Measurements from ENCODE around the gene MVB12B. TPM values are rescaled to one million over a fixed set of nuclear protein-coding genes. Genes with fewer than 3 reads are reported as not detected.
A peak's percentile ranks its signal among the peaks of the same experiment; 100 is the strongest.

MVB12B gene
- total and polyA plus RNA-seq, 2 of the 8 experiments (the other 6 are each of a cell fraction or from before 2014, with no cell fraction given), result 2.6 to 5.0 TPM

DNA sequence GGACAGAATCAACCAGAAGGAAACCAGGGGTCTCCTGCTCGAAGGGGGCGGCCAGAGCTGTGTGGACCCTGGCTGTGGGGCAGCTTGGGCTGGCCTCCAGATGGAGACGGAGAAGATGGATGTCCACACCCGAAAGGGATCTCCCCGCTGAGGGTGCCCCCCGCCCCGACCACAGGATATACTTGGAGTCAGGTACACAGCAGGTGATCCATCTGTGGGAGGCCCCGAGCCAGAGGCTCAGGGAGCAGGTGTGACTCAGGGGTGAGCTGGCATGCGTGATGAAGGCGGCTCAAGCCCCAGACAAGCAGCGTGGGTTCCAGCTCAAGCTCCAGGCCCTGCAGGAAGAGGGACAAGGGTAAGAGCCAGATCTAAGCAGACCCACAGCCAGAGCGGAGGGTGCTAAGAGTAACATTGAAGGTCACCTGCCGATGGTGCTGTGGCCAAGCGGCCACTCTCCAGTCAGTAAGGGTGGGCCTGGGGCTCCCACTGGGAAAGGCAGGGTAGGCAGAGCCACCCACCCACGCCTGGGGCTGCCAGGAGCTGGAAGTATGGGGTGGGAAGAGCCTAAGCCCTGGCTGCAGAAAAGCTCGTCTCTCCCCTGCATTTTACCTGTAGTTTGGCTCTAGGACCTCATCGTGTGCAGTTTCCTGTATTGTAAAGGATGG, 30.6 kb upstream of the MVB12B start:
- POLR2A ChIA-PET (ENCODE audit: partially characterized antibody), result no interaction called here
- no peaks in the 10 kb centered on the region for H3K4me1 ChIP-seq (replicated peaks in 1 of 4; ENCODE audit: control insufficient read depth in 3 of 4, insufficient read depth in 4 of 4, low read length in 3 of 4)

More for the DNA sequence above, 30.6 kb upstream of the MVB12B start:
- Histone ChIP-seq H4K8ac (ENCODE audit: extremely low read depth, insufficient read depth, low read length) (0 out of 2 replicates have a peak overlapping the region, but pooled peaks have one; percentile 35), H3K79me2 (ENCODE audit: control insufficient read depth in 1 of 2, insufficient read depth in 2 of 2, low read length in 2 of 2) (no peaks in the 10 kb centered on the region), H4K5ac (ENCODE audit: insufficient read length, low read depth, low read length) (no peak overlapping the region), H3K4me3 (ENCODE audit: extremely low read depth in 1 of 4, insufficient read depth in 2 of 4, low read depth in 3 of 4, low read length in 4 of 4) (no peak overlapping the region), H3K9ac (replicated peaks in 1 of 4; ENCODE audit: extremely low read depth in 1 of 4, low read depth in 3 of 4, low read length in 3 of 4) (no peak overlapping the region), H3K56ac (replicated peaks; ENCODE audit: insufficient read length, low read depth, low read length) (no peak overlapping the region), H2AK5ac (ENCODE audit: low read depth, low read length) (no peak overlapping the region), H3K9me3 (ENCODE audit: insufficient read depth in 2 of 2, low read depth in 1 of 2, low read length in 1 of 2) (no peaks in the 10 kb centered on the region), H2BK120ac (replicated peaks; ENCODE audit: low read depth, low read length) (no peak overlapping the region), H3K4ac (replicated peaks; ENCODE audit: insufficient read length, low read depth, low read length) (no peak overlapping the region), H3K36me3 (ENCODE audit: control insufficient read depth in 2 of 4, insufficient read depth in 4 of 4, low read length in 3 of 4) (no peaks in the 10 kb centered on the region), H3K27me3 (replicated peaks in 1 of 4; ENCODE audit: control insufficient read depth in 3 of 4, extremely low read depth in 1 of 4, insufficient read depth in 3 of 4, low read length in 3 of 4) (no peaks in the 10 kb centered on the region; a peak in 1 of 7 replicates), H2BK12ac (ENCODE audit: low read depth, low read length) (no peak overlapping the region), H3K4me2 (ENCODE audit: insufficient read depth in 1 of 2, low read depth in 2 of 2, low read length in 2 of 2) (no peak overlapping the region), H3K27ac (ENCODE audit: low read depth, low read length) (no peak overlapping the region), H4K20me1 (replicated peaks in 1 of 2; ENCODE audit: control insufficient read depth in 1 of 2, insufficient read depth in 2 of 2, low read length in 2 of 2) (no peaks in the 10 kb centered on the region), H3K23ac (ENCODE audit: insufficient read length) (no peak overlapping the region), H2BK20ac (ENCODE audit: low read length) (no peak overlapping the region), H2AFZ (ENCODE audit: low read length) (no peak overlapping the region), H2BK15ac (ENCODE audit: low read length) (no peak overlapping the region), H3K14ac (ENCODE audit: insufficient read length) (no peak overlapping the region), H3K18ac (ENCODE audit: extremely low read depth, low read length) (no peak overlapping the region), H2BK5ac (ENCODE audit: low read depth, low read length) (no peak overlapping the region), H3K79me1 (ENCODE audit: low read depth, low read length) (no peaks in the 10 kb centered on the region), H3K23me2 (ENCODE audit: low read depth, low read length) (no peaks in the 10 kb centered on the region), H4K91ac (replicated peaks; ENCODE audit: insufficient read length, low read length) (no peak overlapping the region)
- DNase-seq (ENCODE audit: low read depth in 1 of 2, low spot score in 2 of 2), result no peak
- no peak for FAIRE-seq
- no peak for TF ChIP-seq POLR2A (IDR thresholded peaks at IDR 0.05; ENCODE audit: control extremely low read depth in 1 of 2, low read depth in 2 of 2, low read length in 2 of 2)
- no peak for TF ChIP-seq SIRT6 (IDR thresholded peaks at IDR 0.05; ENCODE audit: low read length)
- TF ChIP-seq EZH2 (IDR thresholded peaks at IDR 0.05; ENCODE audit: low read depth, low read length, severe bottlenecking), result no peak
- no peak for TF ChIP-seq SP2 (IDR thresholded peaks at IDR 0.05; ENCODE audit: low read length)
- no peak for TF ChIP-seq RXRA (IDR thresholded peaks at IDR 0.05; ENCODE audit: insufficient read depth, low read depth, low read length)
- TF ChIP-seq, protein P1, sequence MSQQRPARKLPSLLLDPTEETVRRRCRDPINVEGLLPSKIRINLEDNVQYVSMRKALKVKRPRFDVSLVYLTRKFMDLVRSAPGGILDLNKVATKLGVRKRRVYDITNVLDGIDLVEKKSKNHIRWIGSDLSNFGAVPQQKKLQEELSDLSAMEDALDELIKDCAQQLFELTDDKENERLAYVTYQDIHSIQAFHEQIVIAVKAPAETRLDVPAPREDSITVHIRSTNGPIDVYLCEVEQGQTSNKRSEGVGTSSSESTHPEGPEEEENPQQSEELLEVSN (IDR thresholded peaks at IDR 0.05), result no peak
- TF ChIP-seq SUZ12 (IDR thresholded peaks at IDR 0.05; ENCODE audit: low read length), result no peak
- no peak for TF ChIP-seq RNF2 (IDR thresholded peaks at IDR 0.05; ENCODE audit: borderline replicate concordance, low read depth, low read length, missing control alignments, poor library complexity, severe bottlenecking)
- TF ChIP-seq ASH2L (IDR thresholded peaks at IDR 0.05; ENCODE audit: low read length), result no peak
- no peak for TF ChIP-seq JUND (IDR thresholded peaks at IDR 0.05; ENCODE audit: low read length)
- CTCF ChIA-PET (ENCODE audit: partially characterized antibody), result interaction anchor here (1.0 to 8.0 kb wide), 4 partner anchors 8 to 195 kb away, joined by 3 to 63 read pairs (median 8); no protein-coding TSS in a partner anchor
- WGBS, 2 experiments (ENCODE audit: extremely low coverage in 1 of 2, insufficient coverage in 1 of 2, insufficient read length in 1 of 2, insufficient replicate concordance in 2 of 2, low coverage in 1 of 2, low lambda C conversion rate in 2 of 2, missing lambda C conversion rate in 1 of 2), result 74% methylated on average over 17 of the region's 17 CpGs; no CpG with 5 or more reads in 1 of the 2 experiments
